BLaER1 treated with 17β-estradiol and CSF1 and Interleukin-3, amounts not matched to agents 10 nM and 100 nM (cell line): ENCODE results near the gene CCDC120.

Experiments used
- H3K27ac ChIP-seq, 11 experiments: shearing (Covaris generic); formaldehyde crosslinking; 2 replicates each; pipeline ENCODE4 v1.8.1; 2022
- H3K27me3 ChIP-seq, 11 experiments: shearing (Covaris generic); formaldehyde crosslinking; 2 replicates each; pipeline ENCODE4 v1.8.1; 2022
- H3K36me3 ChIP-seq, 11 experiments: shearing (Covaris generic); formaldehyde crosslinking; 2 replicates each; pipeline ENCODE4 v1.8.1; 2022
- H3K4me1 ChIP-seq, 10 experiments: shearing (Covaris generic); formaldehyde crosslinking; 2 replicates each; pipeline ENCODE4 v1.8.1; 2022
- H3K4me2 ChIP-seq, 11 experiments: shearing (Covaris generic); formaldehyde crosslinking; 2 replicates each; pipeline ENCODE4 v1.8.1; 2022
- H3K4me3 ChIP-seq, 10 experiments: shearing (Covaris generic); formaldehyde crosslinking; 2 replicates each; pipeline ENCODE4 v1.8.1; 2022
- H3K9ac ChIP-seq, 11 experiments: shearing (Covaris generic); formaldehyde crosslinking; 2 replicates each; pipeline ENCODE4 v1.8.1; 2022
- H3K9me3 ChIP-seq, 11 experiments: shearing (Covaris generic); formaldehyde crosslinking; replicated peaks in 1 of 11; 2 replicates each; pipeline ENCODE4 v1.8.1; 2022
- H4K20me1 ChIP-seq, 11 experiments: shearing (Covaris generic); formaldehyde crosslinking; 2 replicates each; pipeline ENCODE4 v1.8.1; 2022
- Cebpa-rat ChIP-seq, 11 experiments: shearing (Covaris generic); IDR thresholded peaks; 2 replicates each; pipeline ENCODE4 v1.8.1; 2022

The CCDC120 gene

GRCh38 chrX:49073601-49074575, 15.1 kb downstream of the CCDC120 start, which contains the start of gene PRAF2:
Gene PRAF2 (minus strand): TSS chrX:49074002. CDS start chrX:49073987, 15 bp downstream.
- peak within 1 kb of the TSS; percentile 30 to 81 (median 76); a peak in 21 of 22 replicates for H3K9ac ChIP-seq
- H3K4me1 ChIP-seq = peaks cover 16 to 26% (median 21%) of the 10 kb centered on the region in 10 experiments; a peak in 19 of 20 replicates
- peak within 1 kb of the TSS; percentile 62 to 77 (median 74) for H3K4me3 ChIP-seq
- TF ChIP-seq Cebpa-rat (IDR thresholded peaks at IDR 0.05) = peak in 2 of 11 experiments; percentile 10 to 54; a peak in 1 of 22 replicates
- peaks cover 0 to 17% (median 0%) of the 10 kb centered on the region in 11 experiments; a peak in 4 of 22 replicates for H3K9me3 ChIP-seq
- peaks cover 0 to 16% (median 0%) of the 10 kb centered on the region in 11 experiments; a peak in 6 of 22 replicates for H4K20me1 ChIP-seq
- H3K36me3 ChIP-seq = peaks cover 0 to 19% (median 6%) of the 10 kb centered on the region in 11 experiments; a peak in 6 of 22 replicates
- H3K4me2 ChIP-seq = peak within 1 kb of the TSS; percentile 67 to 87 (median 79)
- H3K27me3 ChIP-seq = peaks cover 0 to 52% (median 24%) of the 10 kb centered on the region in 11 experiments; a peak in 16 of 22 replicates
- peak within 1 kb of the TSS in 10 of 11 experiments; percentile 27 to 76 (median 70); a peak in 20 of 22 replicates for H3K27ac ChIP-seq

- H3K36me3 ChIP-seq = peaks cover 0 to 19% (median 5%) of the 10 kb centered on the region in 11 experiments; a peak in 5 of 22 replicates
- no peak overlapping the region for H3K4me2 ChIP-seq
- H3K27ac ChIP-seq = no peak overlapping the region
- H3K4me3 ChIP-seq = no peak overlapping the region
- H3K9me3 ChIP-seq = peaks cover 0 to 17% (median 0%) of the 10 kb centered on the region in 11 experiments; a peak in 4 of 22 replicates
- TF ChIP-seq Cebpa-rat (IDR thresholded peaks at IDR 0.05) = no peak
- H3K4me1 ChIP-seq = peaks cover 16 to 27% (median 24%) of the 10 kb centered on the region in 10 experiments; a peak in 19 of 20 replicates
- H3K9ac ChIP-seq = no peak overlapping the region
- H3K27me3 ChIP-seq = peaks cover 0 to 42% (median 19%) of the 10 kb centered on the region in 11 experiments; a peak in 15 of 22 replicates
- peaks cover 0 to 11% (median 0%) of the 10 kb centered on the region in 11 experiments; a peak in 6 of 22 replicates for H4K20me1 ChIP-seq
Measured at GRCh38 chrX:49075347-49075746, 16.5 kb downstream of the CCDC120 start.

DNA sequence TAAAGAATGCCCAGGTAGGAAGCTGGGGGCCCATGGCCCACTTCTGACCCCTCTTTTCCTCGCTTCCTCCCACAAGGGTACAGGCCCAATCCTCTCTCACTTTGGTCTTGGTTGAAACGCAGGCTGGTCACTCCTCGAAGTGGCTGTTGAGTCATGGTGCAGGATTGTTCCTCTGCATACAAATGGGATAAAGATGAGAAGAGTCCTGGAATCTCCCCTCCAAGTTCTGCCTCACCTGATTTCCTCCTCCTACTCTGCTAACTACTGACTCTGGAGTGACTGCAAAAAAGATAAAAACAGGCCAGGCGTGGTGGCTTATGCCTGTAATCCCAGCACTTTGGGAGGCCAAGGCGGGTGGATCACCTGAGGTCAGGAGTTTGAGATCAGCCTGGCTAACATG, 19.1 kb downstream of the CCDC120 start:
- no peak for TF ChIP-seq Cebpa-rat (IDR thresholded peaks at IDR 0.05)
- peaks cover 0 to 34% (median 19%) of the 10 kb centered on the region in 11 experiments; a peak in 13 of 22 replicates for H3K27me3 ChIP-seq
- peaks cover 0 to 19% (median 5%) of the 10 kb centered on the region in 11 experiments; a peak in 5 of 22 replicates for H3K36me3 ChIP-seq
- H3K9me3 ChIP-seq = peaks cover 0 to 9% (median 0%) of the 10 kb centered on the region in 11 experiments; a peak in 4 of 22 replicates
- H3K27ac ChIP-seq = no peak overlapping the region
- no peak overlapping the region for H3K4me3 ChIP-seq
- peaks cover 8 to 18% (median 14%) of the 10 kb centered on the region in 10 experiments; a peak in 19 of 20 replicates for H3K4me1 ChIP-seq
- H3K9ac ChIP-seq = no peak overlapping the region; a peak in 1 of 22 replicates
- H3K4me2 ChIP-seq = 0 out of 22 replicates have a peak overlapping the region, but pooled peaks of 1 of the 11 experiments have one; percentile 77
- peaks cover 0 to 3% (median 0%) of the 10 kb centered on the region in 11 experiments; a peak in 2 of 22 replicates for H4K20me1 ChIP-seq

GRCh38 chrX:49079489-49080428, 21.0 kb downstream of the CCDC120 start, which contains the start of gene WDR45:
Gene WDR45 (minus strand): TSS chrX:49079887. CDS start chrX:49078095, 1,792 bp downstream.
- TF ChIP-seq Cebpa-rat (IDR thresholded peaks at IDR 0.05) = no peak
- Histone ChIP-seq H3K27ac (peak within 1 kb of the TSS; percentile 82 to 91 (median 87)), H3K27me3 (peaks cover 0 to 34% (median 23%) of the 10 kb centered on the region in 11 experiments; a peak in 16 of 22 replicates), H4K20me1 (no peaks in the 10 kb centered on the region; a peak in 2 of 22 replicates), H3K9me3 (no peaks in the 10 kb centered on the region; a peak in 1 of 22 replicates), H3K9ac (peak within 1 kb of the TSS; percentile 78 to 89 (median 83)), H3K36me3 (peaks cover 0 to 19% (median 5%) of the 10 kb centered on the region in 11 experiments; a peak in 5 of 22 replicates), H3K4me1 (peaks cover 0 to 8% (median 5%) of the 10 kb centered on the region in 10 experiments; a peak in 8 of 20 replicates), H3K4me3 (peak within 1 kb of the TSS; percentile 57 to 74 (median 66)), H3K4me2 (peak within 1 kb of the TSS; percentile 67 to 86 (median 78))

GRCh38 chrX:49082271-49082871, 23.6 kb downstream of the CCDC120 start:
- Histone ChIP-seq H3K9ac (no peak overlapping the region), H3K27me3 (peaks cover 13 to 43% (median 32%) of the 10 kb centered on the region in 11 experiments; a peak in 20 of 22 replicates), H3K4me1 (peaks cover 0 to 7% (median 5%) of the 10 kb centered on the region in 10 experiments; a peak in 6 of 20 replicates), H3K36me3 (peaks cover 0 to 7% (median 0%) of the 10 kb centered on the region in 11 experiments; a peak in 3 of 22 replicates), H3K27ac (no peak overlapping the region), H3K4me3 (no peak overlapping the region), H3K4me2 (no peak overlapping the region), H3K9me3 (no peaks in the 10 kb centered on the region; a peak in 1 of 22 replicates), H4K20me1 (no peaks in the 10 kb centered on the region; a peak in 1 of 22 replicates)
- no peak for TF ChIP-seq Cebpa-rat (IDR thresholded peaks at IDR 0.05)

DNA sequence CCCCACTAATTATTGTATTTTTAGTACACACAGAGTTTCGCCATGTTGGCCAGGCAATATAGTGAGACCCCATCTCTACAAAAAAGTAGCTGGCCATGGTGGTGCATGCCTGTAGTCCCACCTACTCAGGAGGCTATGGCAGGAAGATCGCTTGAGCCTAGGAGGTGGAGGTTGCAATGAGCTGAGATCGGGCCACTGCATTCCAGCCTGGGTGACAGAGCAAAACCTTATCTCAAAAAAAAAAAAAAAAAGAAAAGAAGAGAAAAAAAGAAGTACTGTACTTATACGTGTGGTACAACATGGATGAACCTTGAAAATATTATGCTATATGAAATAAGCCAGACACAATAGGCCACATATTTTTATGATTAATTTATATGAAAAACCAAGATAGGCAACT, 30.8 kb downstream of the CCDC120 start:
- Histone ChIP-seq H3K36me3 (no peaks in the 10 kb centered on the region), H3K27me3 (peaks cover 20 to 71% (median 56%) of the 10 kb centered on the region in 11 experiments; a peak in 19 of 22 replicates), H3K27ac (no peak overlapping the region), H4K20me1 (no peaks in the 10 kb centered on the region), H3K9me3 (no peaks in the 10 kb centered on the region), H3K4me2 (no peak overlapping the region), H3K4me3 (no peak overlapping the region), H3K9ac (no peak overlapping the region), H3K4me1 (no peaks in the 10 kb centered on the region)
- no peak for TF ChIP-seq Cebpa-rat (IDR thresholded peaks at IDR 0.05)

GRCh38 chrX:49096419-49096818, 37.6 kb downstream of the CCDC120 start:
- H4K20me1 ChIP-seq = no peaks in the 10 kb centered on the region
- no peak for TF ChIP-seq Cebpa-rat (IDR thresholded peaks at IDR 0.05)

More at GRCh38 chrX:49096419-49096818, 37.6 kb downstream of the CCDC120 start:
- Histone ChIP-seq H3K4me2 (no peak overlapping the region), H3K9me3 (peaks cover 0 to 5% (median 0%) of the 10 kb centered on the region in 11 experiments; a peak in 2 of 22 replicates), H3K4me3 (no peak overlapping the region), H3K36me3 (no peaks in the 10 kb centered on the region), H3K9ac (no peak overlapping the region), H3K27me3 (peaks cover 4 to 39% (median 25%) of the 10 kb centered on the region in 11 experiments; a peak in 18 of 22 replicates), H3K27ac (no peak overlapping the region), H3K4me1 (peaks cover 0 to 8% (median 3%) of the 10 kb centered on the region in 10 experiments; a peak in 9 of 20 replicates)
